ENCODE measurements around the gene CYP2S1.
"Not testable (repeated sequence)": the region's sequence is repeated elsewhere in the genome, so short reads cannot be mapped to it uniquely, and the experiment has no call there.

Gene CYP2S1

DNA sequence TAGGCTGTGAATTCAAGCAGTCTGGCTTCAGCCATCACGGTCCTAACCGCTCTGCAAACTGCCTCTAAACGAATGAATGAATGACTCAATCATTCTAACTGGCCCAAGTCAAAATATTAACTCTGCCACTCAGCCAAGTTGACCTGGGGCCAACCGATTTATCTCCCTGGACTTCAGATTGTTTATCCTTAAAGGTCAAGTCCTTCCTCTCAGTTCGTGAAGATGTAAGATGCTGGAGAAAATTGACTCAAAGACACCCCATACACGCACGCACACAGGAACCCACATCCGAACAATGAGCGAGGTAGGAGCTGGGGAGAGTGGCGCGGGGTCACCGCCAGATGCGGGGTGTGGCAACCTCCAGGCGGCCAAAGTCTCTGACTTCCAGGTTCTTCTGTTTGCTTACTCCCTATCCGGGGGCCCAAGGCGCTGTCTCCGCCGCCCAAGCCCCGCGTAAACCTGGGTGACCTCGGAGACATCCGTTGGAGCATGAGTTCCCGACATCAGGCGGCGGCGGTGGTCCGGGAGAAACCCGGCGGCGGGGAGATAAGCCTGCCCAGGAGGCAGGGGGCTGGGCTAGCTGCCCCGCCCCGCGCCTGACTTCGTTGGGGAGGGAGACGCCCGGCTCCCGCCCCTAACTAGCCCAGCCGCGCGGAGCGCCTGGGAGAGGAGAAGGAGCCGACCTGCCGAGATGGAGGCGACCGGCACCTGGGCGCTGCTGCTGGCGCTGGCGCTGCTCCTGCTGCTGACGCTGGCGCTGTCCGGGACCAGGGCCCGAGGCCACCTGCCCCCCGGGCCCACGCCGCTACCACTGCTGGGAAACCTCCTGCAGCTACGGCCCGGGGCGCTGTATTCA is at the start of gene CYP2S1:
Gene CYP2S1 (plus strand): TSS at position 646 of the 856 bp plus-strand sequence. CDS start 46 bp downstream, at position 692.
- DNase-seq, result no peak

GRCh38 chr19:41144403-41144802 is 48.6 kb upstream of the CYP2S1 start:
- DNase-seq, result peak; percentile 72 to 73

GRCh38 chr19:41149831-41150230 is 43.2 kb upstream of the CYP2S1 start:
- no peak for DNase-seq

GRCh38 chr19:41150986-41151385 is 42.0 kb upstream of the CYP2S1 start:
- DNase-seq, result not testable (repeated sequence)

- no peak for DNase-seq
Measured at GRCh38 chr19:41154060-41154459, 39.0 kb upstream of the CYP2S1 start.

DNA sequence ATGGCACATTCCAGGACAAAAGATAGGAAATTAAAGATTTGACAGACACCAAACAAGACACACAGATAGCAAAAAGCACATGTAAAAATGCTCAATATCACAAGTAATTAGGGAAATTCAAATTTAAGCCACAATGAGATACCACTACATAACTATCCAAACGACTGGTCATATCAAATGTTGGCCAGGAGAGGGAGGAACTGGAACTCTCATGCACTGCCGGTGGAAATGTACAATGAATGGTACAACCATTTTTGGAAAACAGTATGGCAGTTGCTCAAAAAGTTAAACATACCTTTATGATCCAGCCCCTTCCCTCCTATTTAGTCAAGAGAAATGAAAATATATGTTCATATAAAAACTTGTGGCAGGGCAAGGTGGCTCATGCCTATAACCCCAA is 36.8 kb upstream of the CYP2S1 start:
- no peak for DNase-seq

DNA sequence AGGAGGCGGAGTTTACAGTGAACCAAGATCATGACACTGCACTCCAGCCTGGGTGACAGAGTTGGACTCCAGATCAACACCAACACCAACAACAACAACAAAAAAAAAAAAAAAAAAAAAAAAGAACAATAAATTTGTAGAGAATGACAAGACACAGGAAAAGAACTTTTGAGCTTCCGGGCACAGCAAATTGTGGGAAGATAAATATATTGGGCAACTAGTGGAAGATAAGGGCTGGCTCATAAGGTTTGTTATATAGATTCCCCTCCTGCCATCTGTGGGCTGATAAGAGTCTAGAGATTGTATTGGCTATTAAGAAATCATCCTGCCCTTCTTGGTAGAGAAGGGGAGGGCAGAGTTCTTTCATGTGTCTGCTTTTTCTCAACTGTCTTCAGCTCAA is 33.1 kb upstream of the CYP2S1 start:
- DNase-seq, result no peak

DNA sequence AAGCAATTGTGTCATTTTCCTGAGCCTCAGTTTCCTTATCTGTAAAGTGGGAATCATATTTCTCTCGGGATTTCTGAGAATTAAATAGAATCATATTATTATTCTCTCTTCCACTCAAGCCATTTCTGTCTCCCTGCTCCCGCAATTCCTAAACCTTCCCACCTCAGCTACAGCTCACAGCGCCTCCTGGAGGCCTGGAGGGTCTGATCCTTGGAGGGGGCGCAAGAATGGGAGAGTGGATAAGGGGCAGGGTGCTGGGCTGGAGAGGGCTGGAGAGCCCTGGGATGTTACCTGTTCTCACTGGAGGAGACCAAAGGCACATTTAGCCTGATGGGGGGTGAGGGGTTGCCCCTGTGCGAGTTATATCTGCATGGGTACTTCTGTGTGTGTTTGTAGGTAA is 31.1 kb upstream of the CYP2S1 start:
- DNase-seq, result no peak

DNA sequence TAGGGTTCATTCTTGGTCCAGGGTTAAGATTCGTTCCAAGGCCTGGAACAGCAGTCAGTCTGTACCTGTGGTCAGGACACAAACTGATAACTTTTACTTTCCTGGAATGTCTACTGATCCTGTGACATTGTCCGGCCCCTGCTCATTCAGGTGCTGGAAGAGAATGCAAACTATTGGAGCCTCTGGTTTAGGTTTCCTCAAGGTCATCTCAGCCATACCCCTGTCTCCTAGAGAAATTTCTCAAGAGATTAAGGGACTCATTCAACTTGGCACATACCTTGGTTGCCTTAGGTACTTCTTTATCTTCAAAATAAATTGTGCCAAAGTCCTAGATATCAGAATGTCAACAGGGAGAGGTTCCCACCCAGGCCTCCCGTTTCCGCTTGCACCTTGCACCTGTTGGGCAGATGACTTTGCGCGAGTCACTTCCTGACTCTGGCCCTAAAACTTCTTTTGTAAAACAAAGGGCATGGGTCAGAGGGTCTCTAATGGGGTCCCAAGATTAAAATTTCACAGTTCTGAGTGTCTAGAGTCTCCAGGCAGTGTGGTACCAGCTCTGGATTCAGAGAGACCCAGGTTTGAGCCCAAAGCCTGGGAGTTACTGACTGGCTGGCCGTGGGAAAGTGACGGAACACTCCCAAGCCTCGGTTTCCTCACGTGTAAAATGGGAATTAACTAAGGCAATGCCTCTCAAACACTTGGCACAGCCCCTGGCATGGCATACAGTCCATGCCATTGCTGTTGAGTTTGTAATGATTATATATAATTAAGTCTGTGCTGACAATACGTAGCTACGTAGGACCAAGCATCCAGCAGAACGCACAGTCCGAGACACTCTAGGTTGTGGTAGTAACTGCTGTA is 25.8 kb upstream of the CYP2S1 start:
- DNase-seq, result no peak

DNA sequence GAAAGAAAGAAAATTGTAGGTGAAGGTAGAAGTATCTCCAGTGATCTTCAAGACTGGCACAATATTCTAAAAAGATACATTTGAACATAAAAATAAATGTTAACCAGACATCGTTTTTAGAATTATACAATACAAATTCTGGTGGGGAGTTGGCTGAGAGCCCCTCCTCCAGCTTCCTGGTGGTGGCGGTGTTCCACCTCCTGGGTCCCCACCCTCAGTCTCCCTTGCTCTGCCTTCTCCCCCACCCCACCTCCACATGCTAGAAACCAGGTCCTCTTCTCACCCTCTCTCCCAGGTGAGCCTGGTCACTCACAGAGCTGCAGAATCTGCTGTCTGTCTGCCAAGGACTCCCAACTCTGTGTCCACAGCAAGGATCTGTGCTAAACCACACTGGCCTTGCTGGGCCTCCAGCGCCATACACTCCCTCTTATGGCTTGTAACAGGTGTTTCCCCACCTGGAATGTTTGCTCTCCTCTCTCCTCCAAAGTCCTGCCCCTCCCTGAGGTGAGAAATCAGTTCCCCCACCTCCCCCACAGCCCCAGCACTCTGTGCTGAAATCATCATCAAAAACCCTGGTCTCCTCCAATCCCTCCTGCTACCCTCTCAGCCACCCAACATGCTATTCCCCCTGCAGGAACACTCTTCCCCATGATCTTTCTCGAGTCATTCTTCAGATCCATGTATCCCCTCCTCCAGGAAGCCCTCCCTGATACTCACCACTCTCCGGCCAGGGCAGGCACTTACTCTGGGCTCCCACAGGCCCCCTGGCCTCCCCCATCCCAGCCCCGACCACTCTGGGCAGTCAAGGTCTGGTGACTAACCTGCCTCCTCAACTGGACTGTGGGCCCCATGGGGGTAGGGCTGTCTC is 20.5 kb upstream of the CYP2S1 start:
- no peak for DNase-seq

DNA sequence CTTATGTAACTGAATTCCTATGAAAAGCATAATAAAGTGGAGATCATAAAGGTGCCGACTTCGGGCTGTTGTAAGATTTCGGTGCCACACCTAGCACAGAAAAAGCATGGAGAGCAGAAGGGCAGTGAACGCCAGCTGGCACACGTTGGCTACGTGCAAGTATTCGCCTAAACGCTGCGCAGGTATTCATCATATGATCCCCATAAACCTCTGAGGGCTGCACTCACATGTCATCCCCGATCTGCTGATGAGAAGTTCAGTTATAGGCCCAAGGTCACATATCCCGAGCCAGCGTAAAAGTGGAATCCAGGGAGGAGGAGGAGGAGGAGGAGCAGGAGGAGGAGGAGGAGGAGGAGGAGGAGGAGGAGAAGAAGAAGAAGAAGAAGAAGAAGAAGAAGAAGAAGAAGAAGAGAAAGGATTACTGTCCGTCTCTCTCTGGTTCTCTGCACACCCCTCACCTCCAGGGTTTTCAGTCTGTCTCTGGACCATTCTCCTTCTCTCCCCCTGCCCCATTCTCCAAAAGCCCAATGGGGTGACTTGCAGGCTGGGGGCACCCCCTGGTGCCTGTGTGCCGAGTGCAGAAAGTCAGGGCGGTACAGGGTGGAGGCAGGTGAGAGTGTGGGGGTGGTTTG is 18.6 kb upstream of the CYP2S1 start:
- no peak for DNase-seq

GRCh38 chr19:41175801-41176777 is 16.9 kb upstream of the CYP2S1 start:
- DNase-seq, result no peak

DNA sequence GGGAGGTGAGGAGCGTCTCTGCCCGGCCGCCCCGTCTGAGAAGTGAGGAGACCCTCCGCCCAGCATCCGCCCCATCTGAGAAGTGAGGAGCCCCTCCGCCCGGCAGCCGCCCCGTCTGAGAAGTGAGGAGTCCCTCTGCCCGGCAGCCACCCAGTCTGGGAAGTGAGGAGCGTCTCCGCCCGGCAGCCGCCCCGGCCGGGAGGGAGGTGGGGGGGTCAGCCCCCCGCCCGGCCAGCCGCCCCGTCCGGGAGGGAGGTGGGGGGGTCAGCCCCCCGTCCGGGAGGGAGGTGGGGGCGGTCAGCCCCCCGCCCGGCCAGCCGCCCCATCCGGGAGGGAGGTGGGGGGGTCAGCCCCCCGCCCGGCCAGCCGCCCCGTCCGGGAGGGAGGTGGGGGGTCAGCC is 12.8 kb upstream of the CYP2S1 start:
- not testable (repeated sequence) for DNase-seq

DNA sequence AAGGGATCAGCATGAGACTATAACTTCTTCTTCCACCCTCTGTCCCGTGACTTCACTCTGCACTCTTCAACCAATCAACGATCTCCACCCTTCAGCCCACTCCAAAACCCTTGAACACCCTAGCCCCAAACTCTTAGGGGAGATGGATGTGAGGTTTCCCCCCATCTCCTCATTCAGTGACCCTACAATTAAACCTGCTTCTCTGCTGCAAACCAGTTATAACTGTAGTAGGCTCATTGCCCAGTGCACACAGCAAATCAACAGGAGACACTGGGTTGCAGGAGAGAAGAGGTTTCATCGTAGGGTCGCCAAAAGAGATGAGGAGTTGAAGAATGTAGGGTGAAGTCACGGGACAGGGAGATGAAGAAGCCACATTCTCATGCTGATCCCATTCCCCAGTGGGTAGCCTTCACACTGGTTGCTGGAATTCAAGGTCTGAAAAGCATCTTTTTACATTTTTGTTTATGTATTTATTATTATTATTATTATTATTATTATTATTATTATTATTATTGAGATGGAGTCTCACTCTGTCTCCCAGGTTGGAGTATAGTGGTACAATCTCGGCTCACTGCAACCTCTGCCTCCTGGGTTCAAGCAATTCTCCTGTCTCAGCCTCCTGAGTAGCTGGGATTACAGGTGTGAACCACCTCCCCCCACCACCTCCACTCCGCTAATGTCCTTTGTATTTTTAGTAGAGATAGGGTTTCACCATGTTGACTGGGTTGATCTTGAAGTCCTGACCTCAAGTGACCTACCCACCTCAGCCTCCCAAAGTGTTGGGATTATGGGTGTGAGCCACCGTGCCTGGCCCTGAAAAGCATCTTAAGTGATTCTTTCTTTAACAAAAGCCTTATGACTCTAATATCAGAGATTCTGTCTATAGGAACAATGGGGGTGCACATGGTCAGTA is 5.8 kb upstream of the CYP2S1 start:
- DNase-seq, result no peak

GRCh38 chr19:41187884-41188279 is 5.1 kb upstream of the CYP2S1 start:
- no peak for DNase-seq

DNA sequence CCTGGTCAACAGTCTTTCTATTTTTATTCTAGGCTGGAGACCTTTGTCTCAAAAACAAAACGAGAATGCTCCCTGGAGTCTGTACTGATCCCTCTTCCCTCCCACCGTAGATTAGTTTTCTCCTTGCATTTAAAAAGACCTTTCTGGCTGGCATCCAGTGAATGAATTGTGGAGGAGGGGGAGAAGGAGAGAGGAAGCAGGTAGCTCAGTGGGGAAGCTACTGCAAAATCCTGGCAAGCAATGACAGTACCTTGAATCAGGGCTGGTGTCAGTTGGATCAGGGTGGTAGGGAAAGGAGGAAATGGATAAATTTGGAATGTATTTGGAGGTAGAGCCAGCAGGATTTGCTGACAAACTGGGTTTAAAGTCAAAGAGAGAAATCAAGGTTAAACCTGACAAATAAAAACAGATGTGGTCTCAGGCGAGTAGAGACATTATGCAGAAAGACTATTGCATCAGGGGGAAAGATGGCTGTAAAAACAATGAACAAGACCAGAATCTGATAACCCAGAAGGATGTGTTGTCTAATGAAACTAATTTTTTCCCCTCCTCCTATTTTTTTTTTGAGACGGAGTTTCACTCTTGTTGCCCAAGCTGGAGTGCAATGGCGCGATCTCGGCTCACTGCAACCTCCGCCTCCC is 3.5 kb upstream of the CYP2S1 start:
- DNase-seq, result no peak

- no peak for DNase-seq
Measured at GRCh38 chr19:41193430-41194156, 574 bp downstream of the CYP2S1 start.

DNA sequence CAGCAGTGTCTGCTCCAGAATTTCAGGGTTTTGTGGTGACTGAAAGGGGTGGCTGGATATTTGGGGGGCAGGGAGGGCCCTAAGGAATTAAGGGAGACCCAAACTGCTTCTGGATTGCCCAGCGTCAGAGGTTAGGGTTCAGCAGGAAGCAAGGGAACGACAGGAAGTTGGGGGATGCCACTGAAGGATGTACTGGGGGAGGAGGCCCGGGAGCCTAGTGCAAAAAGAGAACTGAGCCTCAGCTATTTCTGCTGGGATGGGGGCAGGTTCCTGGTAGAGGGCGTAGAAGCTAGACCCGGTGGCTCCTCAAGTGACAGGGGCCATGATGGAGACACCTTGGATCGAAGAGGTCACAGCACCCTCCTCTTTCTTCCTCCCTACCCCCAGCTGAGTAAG is 1.1 kb downstream of the CYP2S1 start:
- DNase-seq, result no peak
